Fibroblast of lung (primary cell): Measurements from ENCODE around the gene PPP1CB.

Source experiments
- EZH2 ChIP-seq: IDR thresholded peaks from 2 replicates; pipeline ENCODE4 v1.5.1; 2012; ENCODE audit warnings: low read length, control low read depth, mild to moderate bottlenecking; ENCODE audit errors: missing control alignments
- TF ChIP-seq, protein P1 (sequence below), 2 donors: IDR thresholded peaks in 1 of 2; conservative IDR thresholded peaks in 1 of 2; 1 replicate in 1 of 2; 2 replicates in 1 of 2; pipeline ENCODE4 v1.5.1; 2011 to 2012; ENCODE audit warnings: low read length in 2 of 2, control low read depth in 1 of 2, inconsistent platforms in 1 of 2, low read depth in 1 of 2, mild to moderate bottlenecking in 1 of 2

DNA sequence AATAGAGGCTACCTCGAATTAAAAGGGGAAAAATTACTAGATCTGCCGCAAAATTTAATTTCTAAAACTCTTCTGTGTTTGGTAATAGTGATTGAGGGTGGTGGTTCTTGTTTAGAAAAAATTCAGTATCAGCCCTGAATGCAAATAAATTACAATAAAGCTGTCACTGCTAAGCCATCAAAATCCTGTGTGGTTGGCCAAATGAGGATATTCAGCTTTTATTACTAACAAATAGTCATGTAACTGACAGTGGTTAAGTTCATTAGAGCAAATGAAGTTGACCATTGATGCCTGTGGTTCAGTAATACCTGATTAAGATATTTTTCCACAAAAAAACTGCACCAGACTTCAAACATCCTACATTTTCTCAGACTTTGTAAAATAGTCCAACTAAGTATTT, 14.4 kb downstream of the PPP1CB start:
- TF ChIP-seq, protein P1, sequence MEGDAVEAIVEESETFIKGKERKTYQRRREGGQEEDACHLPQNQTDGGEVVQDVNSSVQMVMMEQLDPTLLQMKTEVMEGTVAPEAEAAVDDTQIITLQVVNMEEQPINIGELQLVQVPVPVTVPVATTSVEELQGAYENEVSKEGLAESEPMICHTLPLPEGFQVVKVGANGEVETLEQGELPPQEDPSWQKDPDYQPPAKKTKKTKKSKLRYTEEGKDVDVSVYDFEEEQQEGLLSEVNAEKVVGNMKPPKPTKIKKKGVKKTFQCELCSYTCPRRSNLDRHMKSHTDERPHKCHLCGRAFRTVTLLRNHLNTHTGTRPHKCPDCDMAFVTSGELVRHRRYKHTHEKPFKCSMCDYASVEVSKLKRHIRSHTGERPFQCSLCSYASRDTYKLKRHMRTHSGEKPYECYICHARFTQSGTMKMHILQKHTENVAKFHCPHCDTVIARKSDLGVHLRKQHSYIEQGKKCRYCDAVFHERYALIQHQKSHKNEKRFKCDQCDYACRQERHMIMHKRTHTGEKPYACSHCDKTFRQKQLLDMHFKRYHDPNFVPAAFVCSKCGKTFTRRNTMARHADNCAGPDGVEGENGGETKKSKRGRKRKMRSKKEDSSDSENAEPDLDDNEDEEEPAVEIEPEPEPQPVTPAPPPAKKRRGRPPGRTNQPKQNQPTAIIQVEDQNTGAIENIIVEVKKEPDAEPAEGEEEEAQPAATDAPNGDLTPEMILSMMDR (conservative IDR thresholded peaks at IDR 0.05 in 1 of 2, IDR thresholded peaks at IDR 0.05 in 1 of 2; ENCODE audit: low read depth in 1 of 2, low read length in 2 of 2), result no peak
- TF ChIP-seq EZH2, result no peak
